WERI-Rb-1 (cell line): ENCODE measurements around the gene GDPD3.

Experiments used
- DNase-seq: peaks from one replicate; pipeline ENCODE4 v3.0.0-alpha.2; 2020
- H3K27ac ChIP-seq: fragments of 250-450 bp; sonication (Bioruptor Pico); 2 replicates; pipeline ENCODE4 v1.5.1; 2020; ENCODE audit warnings: mild to moderate bottlenecking, moderate library complexity
- H3K27me3 ChIP-seq: fragments of 250-450 bp; sonication (Bioruptor Pico); 2 replicates; pipeline ENCODE4 v1.5.1; 2021; ENCODE audit warnings: mild to moderate bottlenecking, low read depth, moderate library complexity; ENCODE audit not compliant: insufficient read depth, severe bottlenecking
- H3K36me3 ChIP-seq: fragments of 250-450 bp; sonication (Bioruptor Pico); 2 replicates; pipeline ENCODE4 v1.5.1; 2020; ENCODE audit warnings: mild to moderate bottlenecking, moderate library complexity
- H3K4me3 ChIP-seq: 2 replicates; pipeline ENCODE4 v1.5.1; 2011; ENCODE audit warnings: low read depth, mild to moderate bottlenecking, control low read depth, low read length
- H3K9me3 ChIP-seq: fragments of 250-450 bp; sonication (Bioruptor Pico); 2 replicates; pipeline ENCODE4 v1.5.1; 2021; ENCODE audit warnings: mild to moderate bottlenecking, moderate library complexity; ENCODE audit not compliant: severe bottlenecking
- CTCF ChIP-seq: IDR thresholded peaks from 2 replicates; pipeline ENCODE4 v1.5.1; 2011; ENCODE audit warnings: low read depth, mild to moderate bottlenecking, control low read depth, inconsistent platforms, low read length

GDPD3 gene

GRCh38 chr16:30068333-30068732 lies 45.0 kb downstream of the GDPD3 start:
- no peak overlapping the region for H3K27ac ChIP-seq
- H3K36me3 ChIP-seq: peaks cover 81% of the 10 kb centered on the region

DNA sequence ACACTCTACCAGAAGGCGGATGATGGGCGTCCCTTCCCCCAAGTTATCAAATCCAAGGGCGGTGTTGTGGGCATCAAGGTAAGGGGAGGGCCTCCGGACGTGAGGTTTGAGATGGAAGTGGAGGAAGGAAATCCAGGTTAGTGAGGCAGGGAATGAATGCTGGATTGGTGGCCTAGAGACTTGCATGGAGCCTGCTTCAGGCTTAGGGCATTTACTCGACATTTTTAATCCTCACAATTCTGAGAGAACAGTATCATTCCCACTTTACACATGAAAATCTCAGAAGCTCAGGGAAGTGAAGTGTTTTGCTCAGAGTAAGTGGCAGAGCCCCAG lies 45.8 kb downstream of the GDPD3 start:
- H3K36me3 ChIP-seq: peaks cover 73% of the 10 kb centered on the region
- H3K27me3 ChIP-seq: no peaks in the 10 kb centered on the region
- no peak for DNase-seq

More at GRCh38 chr16:30068333-30068732, 45.0 kb downstream of the GDPD3 start:
- no peaks in the 10 kb centered on the region for H3K27me3 ChIP-seq
- no peak for DNase-seq
- no peak overlapping the region for H3K4me3 ChIP-seq
- no peak for TF ChIP-seq CTCF
- H3K9me3 ChIP-seq: no peaks in the 10 kb centered on the region

GRCh38 chr16:30066761-30067583 lies 46.4 kb downstream of the GDPD3 start:
- Histone ChIP-seq H3K4me3 (peak overlapping the region; percentile 96), H3K27ac (peak overlapping the region; percentile 94)
- no peak for TF ChIP-seq CTCF

More for the DNA sequence above, 45.8 kb downstream of the GDPD3 start:
- no peak overlapping the region for H3K4me3 ChIP-seq
- H3K9me3 ChIP-seq: no peaks in the 10 kb centered on the region
- no peak for TF ChIP-seq CTCF
- no peak overlapping the region for H3K27ac ChIP-seq

DNA sequence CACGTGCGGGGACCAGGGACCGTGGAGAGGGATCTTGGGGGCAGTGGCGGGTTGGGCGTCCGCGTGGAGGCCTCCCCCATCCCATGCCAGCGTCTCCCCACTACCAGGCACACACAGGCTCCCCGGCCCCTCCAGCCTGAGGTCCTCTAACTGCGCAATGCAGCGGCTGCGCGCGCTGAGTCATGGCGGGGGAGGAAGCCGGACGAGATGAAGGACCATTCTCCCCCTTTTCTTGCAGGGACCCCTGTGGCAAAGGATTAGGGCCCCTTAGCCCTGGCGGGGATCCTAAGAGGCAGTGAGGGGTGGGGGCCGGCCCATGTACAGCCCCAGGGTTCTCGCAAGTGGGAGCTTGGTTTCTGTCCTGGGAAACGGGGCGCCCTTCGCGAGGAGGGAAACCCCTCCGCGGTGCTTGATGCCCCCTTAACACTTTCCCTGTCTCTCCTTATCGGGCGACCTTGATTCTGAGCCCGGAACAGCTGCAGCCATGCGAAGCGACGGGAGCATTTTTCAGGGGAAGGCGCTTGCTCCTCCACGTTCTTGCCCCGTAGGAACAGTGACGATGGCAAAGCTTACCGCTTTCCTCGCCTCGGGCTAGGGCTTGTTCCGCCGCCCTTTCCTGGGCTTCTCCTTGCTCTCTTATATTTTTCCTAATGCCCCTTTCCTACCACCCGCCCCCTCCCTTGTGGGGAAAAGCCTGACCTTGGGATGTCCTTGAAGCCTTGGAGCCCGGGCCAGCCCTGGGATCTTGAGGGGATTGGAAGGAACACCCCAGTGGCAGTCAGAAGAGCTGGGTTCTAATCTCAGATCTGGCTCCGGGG lies 47.2 kb downstream of the GDPD3 start:
- Histone ChIP-seq H3K27me3 (no peaks in the 10 kb centered on the region), H3K27ac (peak overlapping the region; percentile 94), H3K9me3 (peaks cover 2% of the 10 kb centered on the region), H3K36me3 (peaks cover 59% of the 10 kb centered on the region), H3K4me3 (peak overlapping the region; percentile 96)
- DNase-seq: peak; percentile 26
- no peak for TF ChIP-seq CTCF

More at GRCh38 chr16:30066761-30067583, 46.4 kb downstream of the GDPD3 start:
- Histone ChIP-seq H3K9me3 (peaks cover 2% of the 10 kb centered on the region), H3K36me3 (peaks cover 67% of the 10 kb centered on the region), H3K27me3 (no peaks in the 10 kb centered on the region)
- no peak for DNase-seq

DNA sequence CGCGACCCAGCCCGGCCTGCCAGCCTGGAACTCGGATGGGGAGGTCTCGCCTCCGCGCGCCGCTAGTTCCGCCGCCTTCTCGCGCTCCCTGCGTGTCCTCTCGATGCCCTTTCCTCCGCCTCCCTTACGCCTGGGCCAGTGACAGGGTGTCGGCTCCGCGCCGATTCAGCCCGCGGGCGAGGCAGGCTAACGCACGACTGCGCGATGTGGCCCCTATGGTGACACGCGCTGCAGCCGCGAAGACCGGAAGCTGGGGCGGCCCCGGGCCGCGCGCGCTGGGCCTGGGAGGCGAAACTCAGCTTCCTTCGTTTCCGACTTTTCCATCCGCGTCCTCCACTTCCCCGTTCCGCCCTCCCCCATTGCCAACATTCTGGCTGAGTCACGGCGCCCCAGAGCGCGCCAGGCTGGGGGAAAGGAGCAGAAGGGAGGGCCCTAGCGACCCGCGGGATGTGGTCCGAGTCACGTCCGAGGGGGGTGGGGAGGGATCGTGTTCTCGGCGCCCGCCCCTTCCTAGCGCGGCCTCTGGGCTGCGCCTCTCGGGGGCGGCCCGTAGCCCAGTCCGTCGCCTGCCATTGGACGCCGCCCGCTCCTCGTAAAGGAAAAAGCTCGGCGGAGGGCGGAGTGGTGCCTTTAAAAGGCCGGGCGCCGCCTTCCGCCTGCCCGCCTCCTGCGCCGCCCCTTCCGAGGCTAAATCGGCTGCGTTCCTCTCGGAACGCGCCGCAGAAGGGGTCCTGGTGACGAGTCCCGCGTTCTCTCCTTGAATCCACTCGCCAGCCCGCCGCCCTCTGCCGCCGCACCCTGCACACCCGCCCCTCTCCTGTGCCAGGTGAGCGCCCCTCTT lies 48.0 kb downstream of the GDPD3 start, which contains the start of gene ALDOA:
TSS of gene ALDOA (plus strand) at position 659 of the 841 bp plus-strand sequence. CDS start 1,138 bp downstream, outside the sequence.
- TF ChIP-seq CTCF: no peak
- DNase-seq: peak; percentile 96

More for the DNA sequence above, 48.0 kb downstream of the GDPD3 start, which contains the start of gene ALDOA:
- Histone ChIP-seq H3K27me3 (no peaks in the 10 kb centered on the region), H3K36me3 (peaks cover 50% of the 10 kb centered on the region), H3K27ac (peak within 1 kb of the TSS; percentile 94), H3K9me3 (peaks cover 2% of the 10 kb centered on the region), H3K4me3 (peak within 1 kb of the TSS; percentile 96)
